Endothelial cell of umbilical vein (primary cell): ENCODE data around the gene NT5M. TPM values are rescaled to one million over a fixed set of nuclear protein-coding genes. Genes with fewer than 3 reads are reported as not detected.

ENCODE experiments used
- BruUV-seq: library from RNA; stranded (reverse); fragments of 400-500 nt; replicated peaks from 2 replicates; lab custom pipeline; 2021; lab: Mats Ljungman, UMichigan
- CTCF ChIA-PET: fragments of 300-600, 350-600 bp; sonication (Branson Sonifier 250); formaldehyde crosslinking; loops from one replicate; lab custom pipeline; 2021; ENCODE audit warnings: antibody characterized with exemption, inconsistent platforms; lab: Charles Lee
- POLR2A ChIA-PET: fragments of 300-600, 350-600 bp; sonication (Branson Sonifier 250); formaldehyde crosslinking; loops from one replicate; lab custom pipeline; 2021; ENCODE audit warnings: antibody characterized with exemption, inconsistent platforms; lab: Charles Lee
- DNase-seq: peaks from one replicate; pipeline ENCODE4 v3.0.0-alpha.2; 2011; ENCODE audit warnings: low read depth, low spot score
- FAIRE-seq: peaks from 2 replicates; lab custom pipeline; 2011; peaks lifted over from hg19 to GRCh38; lab: Jason Lieb, UNC
- H2AFZ ChIP-seq: 2 replicates; pipeline ENCODE4 v1.6.0; 2012; ENCODE audit warnings: low read depth, low read length, control low read depth, inconsistent platforms
- H3K27ac ChIP-seq: 2 replicates; pipeline ENCODE4 v1.5.1; 2011; ENCODE audit warnings: low read depth, mild to moderate bottlenecking, control low read depth, low read length, moderate library complexity; ENCODE audit not compliant: insufficient read depth
- H3K27me3 ChIP-seq, 2 experiments: 2 replicates each; pipeline versions ENCODE4 v1.6.0 to v1.6.1; 2011; ENCODE audit warnings: low read length in 2 of 2, mixed read lengths in 1 of 2; ENCODE audit not compliant: control insufficient read depth in 2 of 2, insufficient read depth in 2 of 2
- H3K36me3 ChIP-seq, 2 experiments: 2 replicates in 1 of 2; 3 replicates in 1 of 2; pipeline ENCODE4 v1.5.1; 2011; ENCODE audit warnings: low read length in 2 of 2, mild to moderate bottlenecking in 1 of 2, moderate library complexity in 1 of 2; ENCODE audit not compliant: control insufficient read depth in 2 of 2, insufficient read depth in 2 of 2; ENCODE audit errors: extremely low read depth in 1 of 2
- H3K4me1 ChIP-seq: 3 replicates; pipeline ENCODE4 v1.5.1; 2011; ENCODE audit warnings: mild to moderate bottlenecking, low read length; ENCODE audit not compliant: control insufficient read depth, insufficient read depth; ENCODE audit errors: extremely low read depth
- H3K4me2 ChIP-seq: 2 replicates; pipeline ENCODE4 v1.6.1; 2011; ENCODE audit warnings: low read length, control low read depth, mixed read lengths; ENCODE audit not compliant: insufficient read depth
- H3K4me3 ChIP-seq, 3 experiments: fragments of 200-600 bp in 1 of 3; sonication (generic), shearing (Covaris generic) in 1 of 3; replicated peaks in 1 of 3; 2 replicates each; pipeline ENCODE4 v1.5.1; 2011 to 2016; ENCODE audit warnings: control low read depth in 3 of 3, low read length in 3 of 3, mild to moderate bottlenecking in 2 of 3, inconsistent platforms in 1 of 3, low read depth in 1 of 3, moderate library complexity in 1 of 3; ENCODE audit not compliant: insufficient read depth in 1 of 3
- H3K79me2 ChIP-seq: 2 replicates; pipeline ENCODE4 v1.6.0; 2012; ENCODE audit warnings: low read length, inconsistent platforms; ENCODE audit not compliant: control insufficient read depth, insufficient read depth
- H3K9ac ChIP-seq: replicated peaks from 2 replicates; pipeline ENCODE3; 2011; ENCODE audit warnings: low read length, control low read depth; ENCODE audit not compliant: insufficient read depth; ENCODE audit errors: extremely low read depth
- H3K9me1 ChIP-seq: replicated peaks from 3 replicates; pipeline ENCODE4 v1.6.0; 2011; ENCODE audit warnings: mild to moderate bottlenecking, low read length; ENCODE audit not compliant: control insufficient read depth, insufficient read depth; ENCODE audit errors: extremely low read depth
- H3K9me3 ChIP-seq: replicated peaks from 2 replicates; pipeline ENCODE4 v1.5.1; 2012; ENCODE audit warnings: low read length, inconsistent platforms; ENCODE audit not compliant: control insufficient read depth, insufficient read depth
- H4K20me1 ChIP-seq: replicated peaks from 2 replicates; pipeline ENCODE3; 2011; ENCODE audit warnings: mild to moderate bottlenecking, low read length; ENCODE audit not compliant: control insufficient read depth, insufficient read depth; ENCODE audit errors: extremely low read depth
- EZH2 ChIP-seq: IDR thresholded peaks from 2 replicates; pipeline ENCODE4 v1.6.1; 2012; ENCODE audit warnings: borderline replicate concordance, low read depth, mild to moderate bottlenecking, moderate library complexity, low read length, inconsistent platforms; ENCODE audit not compliant: severe bottlenecking
- FOS ChIP-seq: IDR thresholded peaks from 2 replicates; pipeline ENCODE4 v1.6.1; 2011; ENCODE audit warnings: mild to moderate bottlenecking, low read length, moderate library complexity, borderline replicate concordance; ENCODE audit not compliant: insufficient read depth
- GATA2 ChIP-seq: IDR thresholded peaks from 2 replicates; pipeline ENCODE4 v1.7.0; 2011; ENCODE audit warnings: low read depth, mild to moderate bottlenecking, moderate library complexity, mixed read lengths, low read length; ENCODE audit not compliant: insufficient read length, insufficient read depth
- JUN ChIP-seq: IDR thresholded peaks from 2 replicates; pipeline ENCODE4 v1.6.1; 2011; ENCODE audit warnings: borderline replicate concordance, low read depth; ENCODE audit not compliant: insufficient read length, insufficient read depth
- MYC ChIP-seq: IDR thresholded peaks from one replicate; pipeline ENCODE4 v1.6.1; 2011; ENCODE audit warnings: mild to moderate bottlenecking, low read depth, low read length
- POLR2A ChIP-seq: IDR thresholded peaks from 2 replicates; pipeline ENCODE4 v1.6.1; 2012; ENCODE audit warnings: low read depth, mild to moderate bottlenecking, control low read depth, low read length
- POLR2AphosphoS5 ChIP-seq: IDR thresholded peaks from 2 replicates; pipeline ENCODE4 v1.6.1; 2012; ENCODE audit warnings: low read depth, mild to moderate bottlenecking, control low read depth, low read length, moderate library complexity; ENCODE audit not compliant: insufficient read depth
- dilution Hi-C: fragments of 300-500 bp; cut with MboI; formaldehyde crosslinking; loops from one replicate; pipeline ENCODE4 v1.15.0; 2019; ENCODE audit warnings: low sequenced_read_pairs; ENCODE audit not compliant: extremely low pct_ligation_motif_present
- intact Hi-C: fragments of 100-400 bp; cut with micrococcal nuclease; formaldehyde crosslinking; loops from one replicate; pipeline ENCODE4 v1.10.0; 2022
- polyA plus RNA-seq, 4 experiments: library from polyadenylated mRNA; depleted of rRNA in 3 of 4; stranded (reverse) in 3 of 4; unstranded in 1 of 4; fragments of >200 nt; gene quantifications; 2 replicates each; pipeline versions ENCODE4 v1.2.1 to v1.2.3, GENCODE V29; 2011 to 2012; ENCODE audit warnings: missing spikeins in 1 of 4
- total RNA-seq: library from RNA; stranded (reverse); gene quantifications from 2 replicates; pipeline ENCODE4 v1.2.3, GENCODE V29; 2021
- TF ChIP-seq, protein P1 (sequence below), 2 donors: IDR thresholded peaks; 1 replicate in 1 of 2; 2 replicates in 1 of 2; pipeline ENCODE4 v1.5.1; 2011; ENCODE audit warnings: low read length in 2 of 2, mild to moderate bottlenecking in 2 of 2, moderate library complexity in 2 of 2, control low read depth in 1 of 2, inconsistent platforms in 1 of 2, low read depth in 1 of 2; ENCODE audit not compliant: insufficient read depth in 1 of 2; ENCODE audit errors: extremely low read depth in 1 of 2
- TF ChIP-seq, protein P2 (sequence below): IDR thresholded peaks from 2 replicates; pipeline ENCODE4 v1.6.1; 2011; ENCODE audit not compliant: insufficient read depth, insufficient read length

The NT5M gene
- total and polyA plus RNA-seq, 2 donors (not counting 3 experiments of a cell fraction or from before 2014, with no cell fraction given): 0.91 to 3.0 TPM

DNA sequence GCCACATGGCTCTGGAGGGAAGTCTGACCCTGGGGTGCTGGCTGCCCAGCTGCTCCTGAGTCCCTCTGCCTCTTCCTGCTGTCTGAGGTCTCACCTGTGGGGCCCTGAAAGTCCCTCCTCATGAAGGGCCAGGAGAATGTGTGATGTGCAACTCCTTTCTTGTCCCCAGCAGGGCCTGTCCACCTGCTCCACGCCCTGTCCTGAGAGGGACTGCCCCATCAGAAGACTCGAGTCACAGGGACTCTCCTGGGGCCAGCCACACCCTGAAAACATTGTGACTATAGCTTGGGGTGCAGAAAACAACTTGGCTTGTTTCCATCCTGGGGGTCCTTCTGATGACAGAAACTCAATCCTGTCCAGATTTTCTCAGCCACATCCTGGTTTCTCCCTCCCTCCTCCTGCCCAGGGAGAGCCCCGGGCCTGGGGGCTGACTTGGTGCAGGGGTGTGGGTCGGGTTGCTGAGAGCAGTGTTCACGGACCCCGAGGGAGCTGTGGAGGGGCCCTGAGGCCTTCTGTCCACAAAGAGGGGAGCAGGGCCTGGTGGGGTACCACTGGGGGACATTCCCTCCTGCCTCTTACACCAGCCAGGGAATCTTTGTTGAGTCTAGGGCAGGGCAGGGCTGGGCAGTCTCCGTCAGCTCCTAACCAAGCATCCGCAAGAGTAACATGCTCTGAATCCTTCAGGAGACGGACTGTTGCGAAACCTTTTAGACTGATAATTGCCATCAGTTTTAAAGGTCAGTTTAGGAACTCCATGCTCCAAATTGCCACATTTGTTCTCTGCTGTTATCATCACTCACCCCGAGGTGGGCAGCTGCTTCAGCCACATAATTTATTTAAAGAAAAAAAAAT, 45.9 kb downstream of the NT5M start:
- no peaks in the 10 kb centered on the region for H3K36me3 ChIP-seq
- no peak overlapping the region for H2AFZ ChIP-seq
- no TSS peak for BruUV-seq
- H3K27ac ChIP-seq: no peak overlapping the region
- H3K4me1 ChIP-seq: peaks cover 14% of the 10 kb centered on the region
- no peaks in the 10 kb centered on the region for H3K9me1 ChIP-seq
- no peaks in the 10 kb centered on the region for H3K9me3 ChIP-seq
- ChIA-PET POLR2A (no interaction called here), CTCF (no interaction called here)
- no peaks in the 10 kb centered on the region for H3K27me3 ChIP-seq
- H3K9ac ChIP-seq: no peak overlapping the region
- intact Hi-C loops: no loop called here
- DNase-seq: no peak
- dilution Hi-C loops: no loop called here
- no peak overlapping the region for H3K4me2 ChIP-seq
- no peaks in the 10 kb centered on the region for H3K79me2 ChIP-seq
- TF ChIP-seq GATA2 (no peak), EZH2 (no peak), POLR2A (no peak), FOS (no peak), MYC (no peak), JUN (no peak), POLR2AphosphoS5 (no peak)
- TF ChIP-seq, protein P1, sequence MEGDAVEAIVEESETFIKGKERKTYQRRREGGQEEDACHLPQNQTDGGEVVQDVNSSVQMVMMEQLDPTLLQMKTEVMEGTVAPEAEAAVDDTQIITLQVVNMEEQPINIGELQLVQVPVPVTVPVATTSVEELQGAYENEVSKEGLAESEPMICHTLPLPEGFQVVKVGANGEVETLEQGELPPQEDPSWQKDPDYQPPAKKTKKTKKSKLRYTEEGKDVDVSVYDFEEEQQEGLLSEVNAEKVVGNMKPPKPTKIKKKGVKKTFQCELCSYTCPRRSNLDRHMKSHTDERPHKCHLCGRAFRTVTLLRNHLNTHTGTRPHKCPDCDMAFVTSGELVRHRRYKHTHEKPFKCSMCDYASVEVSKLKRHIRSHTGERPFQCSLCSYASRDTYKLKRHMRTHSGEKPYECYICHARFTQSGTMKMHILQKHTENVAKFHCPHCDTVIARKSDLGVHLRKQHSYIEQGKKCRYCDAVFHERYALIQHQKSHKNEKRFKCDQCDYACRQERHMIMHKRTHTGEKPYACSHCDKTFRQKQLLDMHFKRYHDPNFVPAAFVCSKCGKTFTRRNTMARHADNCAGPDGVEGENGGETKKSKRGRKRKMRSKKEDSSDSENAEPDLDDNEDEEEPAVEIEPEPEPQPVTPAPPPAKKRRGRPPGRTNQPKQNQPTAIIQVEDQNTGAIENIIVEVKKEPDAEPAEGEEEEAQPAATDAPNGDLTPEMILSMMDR (IDR thresholded peaks at IDR 0.05; ENCODE audit: extremely low read depth in 1 of 2, insufficient read depth in 1 of 2, low read depth in 1 of 2, low read length in 2 of 2): no peak
- TF ChIP-seq, protein P2, sequence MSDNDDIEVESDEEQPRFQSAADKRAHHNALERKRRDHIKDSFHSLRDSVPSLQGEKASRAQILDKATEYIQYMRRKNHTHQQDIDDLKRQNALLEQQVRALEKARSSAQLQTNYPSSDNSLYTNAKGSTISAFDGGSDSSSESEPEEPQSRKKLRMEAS: no peak
- H4K20me1 ChIP-seq: no peaks in the 10 kb centered on the region
- FAIRE-seq: no peak
- H3K4me3 ChIP-seq: no peak overlapping the region
